H1 (cell line): ENCODE data around the gene DENND4A. TPM values are rescaled to one million over a fixed set of nuclear protein-coding genes. Genes with fewer than 3 reads are reported as not detected.

Experiments used
- CTCF ChIA-PET: fragments of 300-600 bp; sonication (Branson Sonifier 250); formaldehyde crosslinking; loops from one replicate; lab custom pipeline; 2021; ENCODE audit not compliant: partially characterized antibody; lab: Charles Lee
- POLR2A ChIA-PET: fragments of 300-600 bp; sonication (Branson Sonifier 250); formaldehyde crosslinking; loops from one replicate; lab custom pipeline; 2021; ENCODE audit warnings: inconsistent platforms; ENCODE audit not compliant: partially characterized antibody; lab: Charles Lee
- DNase-seq, 2 experiments: peaks; one replicate each; pipeline versions ENCODE4 v3.0.0 to v3.0.0-alpha.2; 2010 to 2022; ENCODE audit warnings: low spot score in 2 of 2, low read depth in 1 of 2, mixed read lengths in 1 of 2
- FAIRE-seq: peaks from 2 replicates; lab custom pipeline; 2011; peaks lifted over from hg19 to GRCh38; lab: Jason Lieb, UNC
- H2AFZ ChIP-seq: 2 replicates; pipeline ENCODE4 v1.8.1; 2012; ENCODE audit warnings: low read length, inconsistent platforms
- H2AK5ac ChIP-seq: 2 replicates; pipeline ENCODE4 v1.6.1; 2013; ENCODE audit warnings: low read depth, low read length
- H2BK120ac ChIP-seq: replicated peaks from 2 replicates; pipeline ENCODE3; 2013; ENCODE audit warnings: low read depth, low read length, inconsistent platforms
- H2BK12ac ChIP-seq: 2 replicates; pipeline ENCODE4 v1.6.1; 2013; ENCODE audit warnings: low read depth, low read length
- H2BK15ac ChIP-seq: 2 replicates; pipeline ENCODE4 v1.6.1; 2013; ENCODE audit warnings: low read length
- H2BK20ac ChIP-seq: 2 replicates; pipeline ENCODE4 v1.6.1; 2013; ENCODE audit warnings: low read length
- H2BK5ac ChIP-seq: 2 replicates; pipeline ENCODE4 v1.6.1; 2013; ENCODE audit warnings: low read depth, low read length
- H3K14ac ChIP-seq: 2 replicates; pipeline ENCODE4 v1.6.1; 2013; ENCODE audit warnings: inconsistent platforms; ENCODE audit not compliant: insufficient read length
- H3K18ac ChIP-seq: 2 replicates; pipeline ENCODE4 v1.6.1; 2013; ENCODE audit warnings: low read length; ENCODE audit errors: extremely low read depth
- H3K23ac ChIP-seq: 2 replicates; pipeline ENCODE4 v1.6.1; 2013; ENCODE audit warnings: inconsistent platforms; ENCODE audit not compliant: insufficient read length
- H3K23me2 ChIP-seq: 2 replicates; pipeline ENCODE4 v1.6.1; 2013; ENCODE audit warnings: low read depth, low read length
- H3K27ac ChIP-seq: 2 replicates; pipeline ENCODE4 v1.6.1; 2011; ENCODE audit warnings: low read depth, low read length, inconsistent platforms
- H3K27me3 ChIP-seq, 4 experiments: replicated peaks in 1 of 4; 1 replicate in 1 of 4; 2 replicates in 3 of 4; pipeline versions ENCODE4 v1.6.1 to v1.8.1; 2011 to 2013; ENCODE audit warnings: low read length in 3 of 4, mild to moderate bottlenecking in 3 of 4, inconsistent platforms in 2 of 4, mixed read lengths in 2 of 4, moderate library complexity in 1 of 4; ENCODE audit not compliant: control insufficient read depth in 3 of 4, insufficient read depth in 3 of 4; ENCODE audit errors: extremely low read depth in 1 of 4
- H3K36me3 ChIP-seq, 4 experiments: 2 replicates each; pipeline versions ENCODE4 v1.6.1 to v1.8.1; 2011 to 2013; ENCODE audit warnings: mild to moderate bottlenecking in 4 of 4, low read length in 3 of 4, moderate library complexity in 2 of 4, control low read depth in 1 of 4, inconsistent platforms in 1 of 4; ENCODE audit not compliant: insufficient read depth in 4 of 4, control insufficient read depth in 2 of 4
- H3K4ac ChIP-seq: replicated peaks from 2 replicates; pipeline ENCODE3; 2013; ENCODE audit warnings: low read length, low read depth, mixed read lengths, inconsistent platforms; ENCODE audit not compliant: insufficient read length
- H3K4me1 ChIP-seq, 4 experiments: replicated peaks in 1 of 4; 1 replicate in 1 of 4; 2 replicates in 3 of 4; pipeline versions ENCODE4 v1.6.1 to v1.8.1; 2011 to 2013; ENCODE audit warnings: low read length in 3 of 4, inconsistent platforms in 2 of 4, mixed read lengths in 1 of 4; ENCODE audit not compliant: insufficient read depth in 4 of 4, control insufficient read depth in 3 of 4
- H3K4me2 ChIP-seq, 2 experiments: 2 replicates each; pipeline versions ENCODE4 v1.6.1 to v1.8.1; 2011 to 2013; ENCODE audit warnings: low read depth in 2 of 2, low read length in 2 of 2, control low read depth in 1 of 2, inconsistent platforms in 1 of 2, mild to moderate bottlenecking in 1 of 2; ENCODE audit not compliant: insufficient read depth in 1 of 2
- H3K4me3 ChIP-seq, 4 experiments: fragments of 200-600, 300-600 bp in 1 of 4; sonication (generic), shearing (Covaris generic), sonication (Bioruptor Twin) in 1 of 4; 2 replicates each; pipeline versions ENCODE4 v1.5.1 to v1.8.1; 2011 to 2016; ENCODE audit warnings: low read length in 4 of 4, low read depth in 3 of 4, control low read depth in 2 of 4, inconsistent platforms in 2 of 4, mild to moderate bottlenecking in 2 of 4, mixed read lengths in 1 of 4, moderate library complexity in 1 of 4; ENCODE audit not compliant: insufficient read depth in 2 of 4; ENCODE audit errors: extremely low read depth in 1 of 4
- H3K56ac ChIP-seq: replicated peaks from 2 replicates; pipeline ENCODE3; 2013; ENCODE audit warnings: low read depth, mild to moderate bottlenecking, mixed read lengths, low read length, inconsistent platforms; ENCODE audit not compliant: insufficient read length
- H3K79me1 ChIP-seq: 2 replicates; pipeline ENCODE4 v1.6.1; 2013; ENCODE audit warnings: low read depth, low read length, control low read depth
- H3K79me2 ChIP-seq, 2 experiments: 2 replicates each; pipeline versions ENCODE4 v1.6.1 to v1.8.1; 2012 to 2013; ENCODE audit warnings: low read length in 2 of 2, mild to moderate bottlenecking in 2 of 2, inconsistent platforms in 1 of 2; ENCODE audit not compliant: insufficient read depth in 2 of 2, control insufficient read depth in 1 of 2
- H3K9ac ChIP-seq, 4 experiments: replicated peaks in 1 of 4; 1 replicate in 1 of 4; 2 replicates in 3 of 4; pipeline versions ENCODE4 v1.6.1 to v1.8.1; 2011 to 2013; ENCODE audit warnings: low read depth in 3 of 4, low read length in 3 of 4, control low read depth in 2 of 4, mild to moderate bottlenecking in 2 of 4, moderate library complexity in 2 of 4, inconsistent platforms in 1 of 4; ENCODE audit errors: extremely low read depth in 1 of 4
- H3K9me3 ChIP-seq, 2 experiments: 2 replicates each; pipeline versions ENCODE4 v1.6.1 to v1.8.1; 2012 to 2013; ENCODE audit warnings: mild to moderate bottlenecking in 2 of 2, moderate library complexity in 2 of 2, control low read depth in 1 of 2, inconsistent platforms in 1 of 2, low read depth in 1 of 2, low read length in 1 of 2, mixed read lengths in 1 of 2; ENCODE audit not compliant: insufficient read depth in 2 of 2
- H4K20me1 ChIP-seq, 2 experiments: replicated peaks in 1 of 2; 2 replicates each; pipeline versions ENCODE3 to v1.8.1; 2011 to 2013; ENCODE audit warnings: inconsistent platforms in 2 of 2, low read length in 2 of 2, mild to moderate bottlenecking in 1 of 2; ENCODE audit not compliant: insufficient read depth in 2 of 2, control insufficient read depth in 1 of 2
- H4K5ac ChIP-seq: 2 replicates; pipeline ENCODE4 v1.6.1; 2013; ENCODE audit warnings: low read length, low read depth, mixed read lengths, inconsistent platforms; ENCODE audit not compliant: insufficient read length
- H4K8ac ChIP-seq: 2 replicates; pipeline ENCODE4 v1.8.0; 2013; ENCODE audit warnings: mild to moderate bottlenecking, moderate library complexity, low read length, inconsistent platforms; ENCODE audit not compliant: insufficient read depth; ENCODE audit errors: extremely low read depth
- H4K91ac ChIP-seq: replicated peaks from 2 replicates; pipeline ENCODE3; 2013; ENCODE audit warnings: low read length, mixed read lengths, inconsistent platforms; ENCODE audit not compliant: insufficient read length
- ASH2L ChIP-seq: fragments of 200-600, 300-600 bp; sonication (generic); IDR thresholded peaks from one replicate; pipeline ENCODE4 v1.7.1; 2017; ENCODE audit warnings: low read length
- BCL11A ChIP-seq, 2 experiments: IDR thresholded peaks; one replicate each; pipeline ENCODE4 v1.6.1; 2011; ENCODE audit warnings: low read depth in 2 of 2, low read length in 2 of 2, mild to moderate bottlenecking in 2 of 2
- BRCA1 ChIP-seq: IDR thresholded peaks from 2 replicates; pipeline ENCODE4 v1.6.1; 2012; ENCODE audit warnings: low read depth, low read length, improper control_type of control experiment
- CBX5 ChIP-seq: fragments of 300-800, 300-1000 bp; sonication (generic); IDR thresholded peaks from 2 replicates; pipeline ENCODE4 v1.7.1; 2016; ENCODE audit warnings: antibody characterized with exemption, low read length, low read depth
- CBX8 ChIP-seq: fragments of 300-800, 300-1000 bp; sonication (generic); IDR thresholded peaks from 2 replicates; pipeline ENCODE4 v1.7.1; 2016; ENCODE audit warnings: low read depth, low read length, borderline replicate concordance
- CEBPB ChIP-seq: IDR thresholded peaks from 2 replicates; pipeline ENCODE4 v1.6.1; 2012; ENCODE audit warnings: low read depth, low read length
- EZH2 ChIP-seq: fragments of 200-600 bp; sonication (generic); IDR thresholded peaks from 2 replicates; pipeline ENCODE4 v1.7.1; 2012; ENCODE audit warnings: low read depth, mild to moderate bottlenecking, moderate library complexity, low read length, inconsistent platforms; ENCODE audit not compliant: severe bottlenecking
- PHF8 ChIP-seq: fragments of 200-600 bp; sonication (generic); conservative IDR thresholded peaks from 2 replicates; pipeline ENCODE4 v1.7.1; 2012; ENCODE audit warnings: low read depth, mild to moderate bottlenecking, inconsistent platforms, low read length, moderate library complexity
- POU5F1 ChIP-seq: IDR thresholded peaks from 2 replicates; pipeline ENCODE4 v1.6.1; 2011; ENCODE audit warnings: low read depth, mild to moderate bottlenecking, low read length, moderate library complexity
- SP4 ChIP-seq: IDR thresholded peaks from 2 replicates; pipeline ENCODE4 v1.6.1; 2012; ENCODE audit warnings: low read length, inconsistent platforms
- YY1 ChIP-seq: IDR thresholded peaks from 2 replicates; pipeline ENCODE4 v1.6.1; 2011; ENCODE audit warnings: low read depth, mild to moderate bottlenecking, low read length
- polyA plus RNA-seq, 7 experiments: library from polyadenylated mRNA; depleted of rRNA in 3 of 7; stranded (reverse) in 5 of 7; unstranded in 2 of 7; fragments of >200 nt in 5 of 7; fragments of 200-250 nt in 2 of 7; gene quantifications; 1 replicate in 5 of 7; 2 replicates in 1 of 7; 4 replicates in 1 of 7; pipeline versions ENCODE4 v1.2.1 to v1.2.3, GENCODE V29; 2011 to 2013; ENCODE audit warnings: missing spikeins in 2 of 7, mixed read lengths in 2 of 7
- total RNA-seq: library from RNA; stranded (reverse); fragmentation: NEBNext Ultra II Directional; extraction: Animal tissue kit (Norgen Biotek cat#: 25700); gene quantifications from 2 replicates; pipeline ENCODE4 v1.2.1, GENCODE V29; 2021
- TF ChIP-seq, protein P1 (sequence below): IDR thresholded peaks from 2 replicates; pipeline ENCODE4 v1.6.1; 2012; ENCODE audit warnings: low read length, inconsistent platforms
- TF ChIP-seq, protein P2 (sequence below): IDR thresholded peaks from 2 replicates; pipeline ENCODE4 v1.6.1; 2011; ENCODE audit warnings: low read length, improper control_type of control experiment

The DENND4A gene
- total and polyA plus RNA-seq, 2 of the 8 experiments (the other 6 are each of a cell fraction or from before 2014, with no cell fraction given) = 1.3 to 4.7 TPM

DNA sequence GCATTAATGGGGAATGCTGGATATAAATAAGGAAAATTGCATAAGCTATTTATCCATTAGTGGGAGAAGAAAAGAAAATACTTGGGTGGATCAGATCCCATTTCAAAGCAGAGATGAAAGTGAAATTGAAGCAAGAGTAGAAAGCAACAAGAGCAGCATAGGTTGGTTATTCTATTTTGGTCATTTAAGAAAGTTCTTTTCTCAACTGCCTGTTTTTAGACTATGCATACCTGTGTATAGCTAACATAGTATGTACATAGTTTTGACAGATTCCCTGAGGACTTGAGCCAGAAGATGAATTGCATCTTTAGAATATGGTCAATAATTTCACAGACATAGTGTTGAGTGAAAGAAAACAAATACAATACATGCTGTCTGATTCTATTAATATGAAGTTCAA, 29.0 kb upstream of the DENND4A start:
- Histone ChIP-seq H2BK20ac (no peak overlapping the region), H2BK5ac (no peak overlapping the region), H3K14ac (no peak overlapping the region), H3K23ac (no peak overlapping the region), H2AFZ (no peak overlapping the region), H3K23me2 (no peaks in the 10 kb centered on the region), H2BK12ac (no peak overlapping the region), H4K91ac (no peak overlapping the region), H2AK5ac (no peak overlapping the region), H3K9ac (no peak overlapping the region), H3K4me1 (no peaks in the 10 kb centered on the region), H3K79me2 (no peaks in the 10 kb centered on the region), H4K8ac (no peak overlapping the region), H2BK15ac (no peak overlapping the region), H4K5ac (no peak overlapping the region), H3K27me3 (no peaks in the 10 kb centered on the region), H3K4me2 (no peak overlapping the region), H3K9me3 (no peaks in the 10 kb centered on the region), H3K27ac (no peak overlapping the region), H2BK120ac (no peak overlapping the region), H4K20me1 (no peaks in the 10 kb centered on the region), H3K4me3 (no peak overlapping the region), H3K4ac (no peak overlapping the region), H3K36me3 (no peaks in the 10 kb centered on the region), H3K56ac (no peak overlapping the region), H3K79me1 (no peaks in the 10 kb centered on the region), H3K18ac (no peak overlapping the region)
- FAIRE-seq (no peak), DNase-seq (no peak)
- ChIA-PET CTCF (interaction anchor here (0.6 to 4.0 kb wide), 6 partner anchors 12 to 182 kb away, joined by 3 to 28 read pairs (median 4); no protein-coding TSS in a partner anchor), POLR2A (no interaction called here)
- TF ChIP-seq, protein P1, sequence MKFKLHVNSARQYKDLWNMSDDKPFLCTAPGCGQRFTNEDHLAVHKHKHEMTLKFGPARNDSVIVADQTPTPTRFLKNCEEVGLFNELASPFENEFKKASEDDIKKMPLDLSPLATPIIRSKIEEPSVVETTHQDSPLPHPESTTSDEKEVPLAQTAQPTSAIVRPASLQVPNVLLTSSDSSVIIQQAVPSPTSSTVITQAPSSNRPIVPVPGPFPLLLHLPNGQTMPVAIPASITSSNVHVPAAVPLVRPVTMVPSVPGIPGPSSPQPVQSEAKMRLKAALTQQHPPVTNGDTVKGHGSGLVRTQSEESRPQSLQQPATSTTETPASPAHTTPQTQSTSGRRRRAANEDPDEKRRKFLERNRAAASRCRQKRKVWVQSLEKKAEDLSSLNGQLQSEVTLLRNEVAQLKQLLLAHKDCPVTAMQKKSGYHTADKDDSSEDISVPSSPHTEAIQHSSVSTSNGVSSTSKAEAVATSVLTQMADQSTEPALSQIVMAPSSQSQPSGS = no peak
- TF ChIP-seq YY1 (no peak), CBX8 (no peak), CBX5 (no peak), EZH2 (no peak), PHF8 (no peak), SP4 (no peak), BCL11A (IDR thresholded peaks at IDR 0.05; ENCODE audit: low read depth in 2 of 2, low read length in 2 of 2) (no peak), ASH2L (no peak), CEBPB (no peak), BRCA1 (no peak), POU5F1 (no peak)
- TF ChIP-seq, protein P2, sequence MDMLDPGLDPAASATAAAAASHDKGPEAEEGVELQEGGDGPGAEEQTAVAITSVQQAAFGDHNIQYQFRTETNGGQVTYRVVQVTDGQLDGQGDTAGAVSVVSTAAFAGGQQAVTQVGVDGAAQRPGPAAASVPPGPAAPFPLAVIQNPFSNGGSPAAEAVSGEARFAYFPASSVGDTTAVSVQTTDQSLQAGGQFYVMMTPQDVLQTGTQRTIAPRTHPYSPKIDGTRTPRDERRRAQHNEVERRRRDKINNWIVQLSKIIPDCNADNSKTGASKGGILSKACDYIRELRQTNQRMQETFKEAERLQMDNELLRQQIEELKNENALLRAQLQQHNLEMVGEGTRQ = no peak
